Panc1 (cell line): ENCODE measurements around the gene CACNA1C. TPM values are rescaled to one million over a fixed set of nuclear protein-coding genes. Genes with fewer than 3 reads are reported as not detected.

Experiments
- ATAC-seq: fragments of 200-7000 bp; cut with Tn5 transposase; 2 replicates; pipeline ENCODE4 v1.9.1; 2020; ENCODE audit warnings: mild to moderate bottlenecking, moderate library complexity
- BruUV-seq: library from RNA; stranded (reverse); fragments of 400-500 nt; replicated peaks from 2 replicates; lab custom pipeline; 2021; lab: Mats Ljungman, UMichigan
- CTCF ChIA-PET: fragments of 300-600 bp; sonication (Branson Sonifier 250); formaldehyde crosslinking; loops from one replicate; lab custom pipeline; 2022; ENCODE audit warnings: antibody characterized with exemption; lab: Charles Lee
- POLR2A ChIA-PET: fragments of 300-600 bp; sonication (Branson Sonifier 250); formaldehyde crosslinking; loops from one replicate; lab custom pipeline; 2022; ENCODE audit warnings: antibody characterized with exemption; lab: Charles Lee
- DNase-seq: peaks from one replicate; pipeline ENCODE4 v3.0.0-alpha.2; 2010; ENCODE audit warnings: low read depth, low spot score
- H3K27ac ChIP-seq: 2 replicates; pipeline ENCODE4 v1.5.1; 2011; ENCODE audit warnings: mild to moderate bottlenecking, low read length, inconsistent platforms
- H3K27me3 ChIP-seq: fragments of 200-500 bp; sonication (Bioruptor generic); 2 replicates; pipeline ENCODE4 v1.6.0; 2014; ENCODE audit warnings: low read length, inconsistent platforms; ENCODE audit not compliant: control insufficient read depth, insufficient read depth
- H3K36me3 ChIP-seq: fragments of 200-500 bp; sonication (Bioruptor generic); 2 replicates; pipeline ENCODE4 v1.5.1; 2014; ENCODE audit warnings: inconsistent platforms, mild to moderate bottlenecking, low read length, moderate library complexity; ENCODE audit not compliant: control insufficient read depth, insufficient read depth
- H3K4me1 ChIP-seq: 2 replicates; pipeline ENCODE4 v1.5.1; 2011; ENCODE audit warnings: inconsistent platforms, mild to moderate bottlenecking, low read length, moderate library complexity; ENCODE audit not compliant: control insufficient read depth, insufficient read depth
- H3K4me3 ChIP-seq, 2 experiments: 2 replicates each; pipeline ENCODE4 v1.5.1; 2011 to 2012; ENCODE audit warnings: low read depth in 2 of 2, low read length in 2 of 2, mild to moderate bottlenecking in 2 of 2, inconsistent platforms in 1 of 2, moderate library complexity in 1 of 2
- H3K9me3 ChIP-seq: fragments of 200-500 bp; sonication (Bioruptor generic); 2 replicates; pipeline ENCODE4 v1.5.1; 2014; ENCODE audit warnings: low read depth, mild to moderate bottlenecking, inconsistent platforms, low read length, moderate library complexity; ENCODE audit not compliant: control insufficient read depth, insufficient read depth
- POLR2AphosphoS5 ChIP-seq: IDR thresholded peaks from 2 replicates; pipeline ENCODE4 v1.6.1; 2012; ENCODE audit warnings: mild to moderate bottlenecking, low read depth, low read length, moderate library complexity
- SIN3A ChIP-seq: IDR thresholded peaks from 2 replicates; pipeline ENCODE4 v1.6.1; 2012; ENCODE audit warnings: low read depth, mild to moderate bottlenecking, low read length, moderate library complexity, borderline replicate concordance; ENCODE audit not compliant: insufficient read depth
- TCF7L2 ChIP-seq: IDR thresholded peaks from 2 replicates; pipeline ENCODE4 v1.6.1; 2011; ENCODE audit warnings: mild to moderate bottlenecking, low read depth, low read length, inconsistent platforms
- in situ Hi-C: cut with HindIII; loops from 2 replicates; pipeline ENCODE4 v1.10.0; 2016; ENCODE audit warnings: low sequenced_read_pairs, low pct_unique_long_range_greater_than_20kb
- intact Hi-C: fragments of 100-400 bp; cut with micrococcal nuclease; formaldehyde crosslinking; loops from one replicate; pipeline ENCODE4 v1.10.0; 2022; ENCODE audit not compliant: unreplicated experiment
- total RNA-seq: library from RNA; stranded (reverse); gene quantifications from one replicate; pipeline ENCODE4 v1.2.1, GENCODE V29; 2021; ENCODE audit not compliant: unreplicated experiment
- TF ChIP-seq, protein P1 (sequence below), 2 experiments: IDR thresholded peaks; 2 replicates each; pipeline ENCODE4 v1.6.1; 2011 to 2012; ENCODE audit warnings: low read depth in 2 of 2, control low read depth in 1 of 2, low read length in 1 of 2, mild to moderate bottlenecking in 1 of 2, moderate library complexity in 1 of 2; ENCODE audit not compliant: insufficient read depth in 1 of 2
- TF ChIP-seq, protein P2 (sequence below): fragments of 450-650 bp; IDR thresholded peaks from 2 replicates; pipeline ENCODE4 v1.5.1; 2017; ENCODE audit warnings: mild to moderate bottlenecking

The CACNA1C gene
- total RNA-seq, 1 experiment from 2014 or later: 0.03 TPM

DNA sequence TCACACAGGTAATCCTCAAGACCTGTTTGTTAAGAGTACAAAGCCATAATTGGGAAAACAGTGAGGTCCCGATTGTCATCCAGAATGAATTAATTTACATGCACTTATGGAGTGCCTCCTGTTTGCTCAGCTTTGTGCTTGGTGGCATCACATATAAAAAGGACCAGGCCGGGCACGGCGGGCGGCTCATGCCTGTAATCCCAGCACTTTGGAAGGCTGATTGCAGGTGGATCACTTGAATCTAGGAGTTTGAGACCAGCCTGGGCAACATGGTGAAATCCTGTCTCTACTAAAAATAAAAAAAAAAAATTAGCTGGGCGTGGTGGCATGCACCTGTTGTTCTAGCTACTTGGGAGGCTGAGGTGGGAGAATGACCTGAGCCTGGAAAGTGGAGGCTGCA is 247.4 kb downstream of the CACNA1C start:
- Histone ChIP-seq H3K9me3 (no peaks in the 10 kb centered on the region), H3K27ac (no peak overlapping the region), H3K4me3 (no peak overlapping the region), H3K27me3 (peaks cover 2% of the 10 kb centered on the region; the same call in 1 of the 2 replicates), H3K36me3 (no peaks in the 10 kb centered on the region), H3K4me1 (no peaks in the 10 kb centered on the region)
- TF ChIP-seq, protein P1, sequence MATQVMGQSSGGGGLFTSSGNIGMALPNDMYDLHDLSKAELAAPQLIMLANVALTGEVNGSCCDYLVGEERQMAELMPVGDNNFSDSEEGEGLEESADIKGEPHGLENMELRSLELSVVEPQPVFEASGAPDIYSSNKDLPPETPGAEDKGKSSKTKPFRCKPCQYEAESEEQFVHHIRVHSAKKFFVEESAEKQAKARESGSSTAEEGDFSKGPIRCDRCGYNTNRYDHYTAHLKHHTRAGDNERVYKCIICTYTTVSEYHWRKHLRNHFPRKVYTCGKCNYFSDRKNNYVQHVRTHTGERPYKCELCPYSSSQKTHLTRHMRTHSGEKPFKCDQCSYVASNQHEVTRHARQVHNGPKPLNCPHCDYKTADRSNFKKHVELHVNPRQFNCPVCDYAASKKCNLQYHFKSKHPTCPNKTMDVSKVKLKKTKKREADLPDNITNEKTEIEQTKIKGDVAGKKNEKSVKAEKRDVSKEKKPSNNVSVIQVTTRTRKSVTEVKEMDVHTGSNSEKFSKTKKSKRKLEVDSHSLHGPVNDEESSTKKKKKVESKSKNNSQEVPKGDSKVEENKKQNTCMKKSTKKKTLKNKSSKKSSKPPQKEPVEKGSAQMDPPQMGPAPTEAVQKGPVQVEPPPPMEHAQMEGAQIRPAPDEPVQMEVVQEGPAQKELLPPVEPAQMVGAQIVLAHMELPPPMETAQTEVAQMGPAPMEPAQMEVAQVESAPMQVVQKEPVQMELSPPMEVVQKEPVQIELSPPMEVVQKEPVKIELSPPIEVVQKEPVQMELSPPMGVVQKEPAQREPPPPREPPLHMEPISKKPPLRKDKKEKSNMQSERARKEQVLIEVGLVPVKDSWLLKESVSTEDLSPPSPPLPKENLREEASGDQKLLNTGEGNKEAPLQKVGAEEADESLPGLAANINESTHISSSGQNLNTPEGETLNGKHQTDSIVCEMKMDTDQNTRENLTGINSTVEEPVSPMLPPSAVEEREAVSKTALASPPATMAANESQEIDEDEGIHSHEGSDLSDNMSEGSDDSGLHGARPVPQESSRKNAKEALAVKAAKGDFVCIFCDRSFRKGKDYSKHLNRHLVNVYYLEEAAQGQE (IDR thresholded peaks at IDR 0.05; ENCODE audit: insufficient read depth in 1 of 2, low read depth in 2 of 2, low read length in 1 of 2): no peak
- TF ChIP-seq, protein P2, sequence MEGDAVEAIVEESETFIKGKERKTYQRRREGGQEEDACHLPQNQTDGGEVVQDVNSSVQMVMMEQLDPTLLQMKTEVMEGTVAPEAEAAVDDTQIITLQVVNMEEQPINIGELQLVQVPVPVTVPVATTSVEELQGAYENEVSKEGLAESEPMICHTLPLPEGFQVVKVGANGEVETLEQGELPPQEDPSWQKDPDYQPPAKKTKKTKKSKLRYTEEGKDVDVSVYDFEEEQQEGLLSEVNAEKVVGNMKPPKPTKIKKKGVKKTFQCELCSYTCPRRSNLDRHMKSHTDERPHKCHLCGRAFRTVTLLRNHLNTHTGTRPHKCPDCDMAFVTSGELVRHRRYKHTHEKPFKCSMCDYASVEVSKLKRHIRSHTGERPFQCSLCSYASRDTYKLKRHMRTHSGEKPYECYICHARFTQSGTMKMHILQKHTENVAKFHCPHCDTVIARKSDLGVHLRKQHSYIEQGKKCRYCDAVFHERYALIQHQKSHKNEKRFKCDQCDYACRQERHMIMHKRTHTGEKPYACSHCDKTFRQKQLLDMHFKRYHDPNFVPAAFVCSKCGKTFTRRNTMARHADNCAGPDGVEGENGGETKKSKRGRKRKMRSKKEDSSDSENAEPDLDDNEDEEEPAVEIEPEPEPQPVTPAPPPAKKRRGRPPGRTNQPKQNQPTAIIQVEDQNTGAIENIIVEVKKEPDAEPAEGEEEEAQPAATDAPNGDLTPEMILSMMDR: no peak
- TF ChIP-seq TCF7L2 (no peak), POLR2AphosphoS5 (no peak), SIN3A (no peak)
- intact Hi-C loops: no loop called here
- DNase-seq: no peak
- no peak for ATAC-seq
- CTCF ChIA-PET: interaction anchor here (0.8 kb wide), 1 partner anchor 283 kb away, joined by 5 read pairs; no protein-coding TSS in a partner anchor
- in situ Hi-C loops: no loop called here
- POLR2A ChIA-PET: no interaction called here
- no TSS peak for BruUV-seq

DNA sequence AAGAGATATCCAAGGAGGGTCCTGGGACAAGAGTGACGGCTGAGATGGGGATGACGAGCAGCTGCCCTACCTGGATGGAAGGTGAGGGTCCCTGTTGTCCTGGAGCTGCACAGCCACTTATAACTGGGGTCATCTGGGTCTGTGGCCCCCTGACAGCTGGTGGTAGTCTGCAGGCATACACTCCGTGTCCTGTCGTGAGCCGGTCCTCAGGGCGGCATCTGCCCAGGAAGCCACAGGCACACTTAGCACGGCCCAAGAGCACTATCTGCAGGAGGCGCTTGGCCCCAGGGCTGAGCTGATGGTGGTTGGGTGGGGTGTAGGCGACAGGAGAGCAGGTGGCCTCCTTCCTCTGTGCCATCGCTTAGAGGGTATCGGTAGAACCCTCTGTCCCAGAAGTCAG is 248.1 kb downstream of the CACNA1C start:
- DNase-seq (no peak), ATAC-seq (no peak)
- no peaks in the 10 kb centered on the region for H3K36me3 ChIP-seq
- H3K9me3 ChIP-seq: no peaks in the 10 kb centered on the region
- POLR2A ChIA-PET: no interaction called here
- H3K27ac ChIP-seq: no peak overlapping the region
- peaks cover 2% of the 10 kb centered on the region; the same call in 1 of the 2 replicates for H3K27me3 ChIP-seq
- intact Hi-C loops (no loop called here), in situ Hi-C loops (no loop called here)
- TF ChIP-seq TCF7L2 (no peak), SIN3A (no peak), POLR2AphosphoS5 (no peak)
- TF ChIP-seq, protein P1 (IDR thresholded peaks at IDR 0.05; ENCODE audit: insufficient read depth in 1 of 2, low read depth in 2 of 2, low read length in 1 of 2): no peak
- TF ChIP-seq, protein P2: no peak
- BruUV-seq: no TSS peak
- H3K4me1 ChIP-seq: no peaks in the 10 kb centered on the region
- CTCF ChIA-PET: interaction anchor here (0.8 kb wide), 1 partner anchor 282 kb away, joined by 5 read pairs; no protein-coding TSS in a partner anchor
- no peak overlapping the region for H3K4me3 ChIP-seq
